IMR-90 (cell line): ENCODE measurements around the gene PCBP3. TPM values are rescaled to one million over a fixed set of nuclear protein-coding genes. Genes with fewer than 3 reads are reported as not detected.

Source experiments
- ATAC-seq: fragments of 200-7000 bp; cut with Tn5 transposase; 2 replicates; pipeline ENCODE4 v1.9.1; 2020; ENCODE audit warnings: low read depth, mild to moderate bottlenecking, moderate library complexity
- BruUV-seq: library from RNA; stranded (reverse); fragments of 400-500 nt; replicated peaks from 2 replicates; lab custom pipeline; 2021; lab: Mats Ljungman, UMichigan
- CTCF ChIA-PET: fragments of 300-600 bp; formaldehyde crosslinking; extraction: SDS; loops from one replicate; lab custom pipeline; 2021; ENCODE audit warnings: antibody characterized with exemption; lab: Yijun Ruan, JAX
- POLR2A ChIA-PET: fragments of 300-600 bp; sonication (Branson Sonifier 250); formaldehyde crosslinking; loops from one replicate; lab custom pipeline; 2022; ENCODE audit warnings: antibody characterized with exemption; ENCODE audit not compliant: unreplicated experiment; lab: Charles Lee
- DNase-seq: peaks from one replicate; pipeline ENCODE4 v3.0.0; 2013
- H2AFZ ChIP-seq: replicated peaks from 2 replicates; pipeline ENCODE3; 2013; ENCODE audit warnings: low read length, mild to moderate bottlenecking; ENCODE audit not compliant: poor library complexity
- H2AK5ac ChIP-seq: 2 replicates; pipeline ENCODE4 v1.6.1; 2013; ENCODE audit warnings: low read depth, low read length, inconsistent platforms
- H2AK9ac ChIP-seq: replicated peaks from 2 replicates; pipeline ENCODE3; 2013; ENCODE audit warnings: mild to moderate bottlenecking, low read depth, low read length, moderate library complexity; ENCODE audit not compliant: poor library complexity
- H2BK120ac ChIP-seq: 2 replicates; pipeline ENCODE4 v1.6.1; 2013; ENCODE audit warnings: low read depth, low read length, inconsistent platforms
- H2BK15ac ChIP-seq: 3 replicates; pipeline ENCODE4 v1.6.1; 2013; ENCODE audit warnings: low read depth, low read length, inconsistent platforms
- H2BK20ac ChIP-seq: 2 replicates; pipeline ENCODE4 v1.6.1; 2013; ENCODE audit warnings: low read depth, mild to moderate bottlenecking, inconsistent platforms, low read length, moderate library complexity
- H2BK5ac ChIP-seq: 2 replicates; pipeline ENCODE4 v1.6.1; 2013; ENCODE audit warnings: mild to moderate bottlenecking, low read depth, low read length, inconsistent platforms; ENCODE audit not compliant: poor library complexity, severe bottlenecking
- H3K14ac ChIP-seq: replicated peaks from 2 replicates; pipeline ENCODE4 v1.6.1; 2013; ENCODE audit warnings: low read depth, low read length, inconsistent platforms
- H3K18ac ChIP-seq: 2 replicates; pipeline ENCODE4 v1.6.1; 2013; ENCODE audit warnings: low read depth, low read length, control low read depth
- H3K23ac ChIP-seq: 2 replicates; pipeline ENCODE4 v1.6.1; 2013; ENCODE audit warnings: low read depth, low read length, inconsistent platforms
- H3K27ac ChIP-seq: 2 replicates; pipeline ENCODE4 v1.5.1; 2013; ENCODE audit warnings: mild to moderate bottlenecking, control low read depth, low read length; ENCODE audit not compliant: insufficient read depth
- H3K27me3 ChIP-seq: 2 replicates; pipeline ENCODE4 v1.6.1; 2013; ENCODE audit warnings: low read length; ENCODE audit not compliant: control insufficient read depth, insufficient read depth
- H3K36me3 ChIP-seq: 2 replicates; pipeline ENCODE4 v1.6.1; 2013; ENCODE audit warnings: low read length, mixed read lengths; ENCODE audit not compliant: control insufficient read depth, insufficient read depth
- H3K4ac ChIP-seq: 2 replicates; pipeline ENCODE4 v1.6.1; 2013; ENCODE audit warnings: low read depth, low read length, inconsistent platforms
- H3K4me1 ChIP-seq: 2 replicates; pipeline ENCODE4 v1.6.1; 2013; ENCODE audit warnings: low read length, mixed read lengths; ENCODE audit not compliant: control insufficient read depth, insufficient read depth
- H3K4me2 ChIP-seq: 2 replicates; pipeline ENCODE4 v1.6.1; 2013; ENCODE audit warnings: low read depth, mild to moderate bottlenecking, control low read depth, low read length, moderate library complexity
- H3K4me3 ChIP-seq: 2 replicates; pipeline ENCODE4 v1.5.1; 2013; ENCODE audit warnings: low read depth, mild to moderate bottlenecking, control low read depth, low read length, moderate library complexity; ENCODE audit not compliant: insufficient read depth
- H3K56ac ChIP-seq: 2 replicates; pipeline ENCODE4 v1.6.1; 2013; ENCODE audit warnings: low read length, inconsistent platforms; ENCODE audit not compliant: insufficient read depth; ENCODE audit errors: extremely low read depth
- H3K79me1 ChIP-seq, 2 experiments: 2 replicates each; pipeline ENCODE4 v1.6.1; 2013; ENCODE audit warnings: low read length in 2 of 2, inconsistent platforms in 1 of 2, low read depth in 1 of 2
- H3K9ac ChIP-seq: 2 replicates; pipeline ENCODE4 v1.6.1; 2013; ENCODE audit warnings: low read depth, low read length, control low read depth
- H3K9me1 ChIP-seq: 2 replicates; pipeline ENCODE4 v1.6.1; 2013; ENCODE audit warnings: low read length, inconsistent platforms; ENCODE audit not compliant: insufficient read depth
- H3K9me3 ChIP-seq: 2 replicates; pipeline ENCODE4 v1.6.1; 2013; ENCODE audit warnings: low read length; ENCODE audit not compliant: control insufficient read depth, insufficient read depth
- H4K20me1 ChIP-seq: 2 replicates; pipeline ENCODE4 v1.6.1; 2013; ENCODE audit warnings: low read length, inconsistent platforms; ENCODE audit not compliant: insufficient read depth
- H4K5ac ChIP-seq: 2 replicates; pipeline ENCODE4 v1.6.1; 2013; ENCODE audit warnings: mild to moderate bottlenecking, low read depth, low read length, control low read depth
- H4K8ac ChIP-seq, 2 experiments: 2 replicates each; pipeline ENCODE4 v1.6.1; 2013; ENCODE audit warnings: low read depth in 2 of 2, low read length in 2 of 2, control low read depth in 1 of 2, inconsistent platforms in 1 of 2
- H4K91ac ChIP-seq: 2 replicates; pipeline ENCODE4 v1.6.1; 2013; ENCODE audit warnings: low read depth, low read length, inconsistent platforms; ENCODE audit not compliant: insufficient read depth
- BHLHE40 ChIP-seq: fragments of 150-350 bp; IDR thresholded peaks from 2 replicates; pipeline ENCODE4 v1.6.1; 2016; ENCODE audit warnings: mild to moderate bottlenecking, low read depth, low read length
- CEBPB ChIP-seq: IDR thresholded peaks from 2 replicates; pipeline ENCODE4 v1.6.1; 2012; ENCODE audit warnings: low read depth, low read length, improper control_type of control experiment
- CHD1 ChIP-seq: IDR thresholded peaks from 2 replicates; pipeline ENCODE4 v1.6.1; 2012; ENCODE audit warnings: low read depth, low read length, improper control_type of control experiment
- CTCF ChIP-seq: conservative IDR thresholded peaks from 2 replicates; pipeline ENCODE4 v1.5.1; 2012; ENCODE audit warnings: mild to moderate bottlenecking, low read depth, low read length, improper control_type of control experiment
- FOS ChIP-seq: fragments of 150-350 bp; IDR thresholded peaks from 2 replicates; pipeline ENCODE4 v1.6.1; 2016; ENCODE audit warnings: low read depth, low read length
- MAFK ChIP-seq: IDR thresholded peaks from 2 replicates; pipeline ENCODE4 v1.6.1; 2012; ENCODE audit warnings: low read depth, low read length, improper control_type of control experiment
- MAZ ChIP-seq: IDR thresholded peaks from 2 replicates; pipeline ENCODE4 v1.6.1; 2012; ENCODE audit warnings: low read depth, mild to moderate bottlenecking, low read length, improper control_type of control experiment, moderate library complexity, borderline replicate concordance
- MXI1 ChIP-seq: IDR thresholded peaks from 2 replicates; pipeline ENCODE4 v1.6.1; 2012; ENCODE audit warnings: low read depth, mild to moderate bottlenecking, low read length, moderate library complexity, borderline replicate concordance
- NFE2L2 ChIP-seq: fragments of 150-350 bp; IDR thresholded peaks from 2 replicates; pipeline ENCODE4 v1.6.1; 2016; ENCODE audit warnings: low read depth, mild to moderate bottlenecking, low read length
- POLR2A ChIP-seq: IDR thresholded peaks from 2 replicates; pipeline ENCODE4 v1.6.1; 2012; ENCODE audit warnings: mild to moderate bottlenecking, low read depth, low read length
- RAD21 ChIP-seq: IDR thresholded peaks from 2 replicates; pipeline ENCODE4 v1.6.1; 2012; ENCODE audit warnings: low read length, improper control_type of control experiment
- RFX5 ChIP-seq: IDR thresholded peaks from 2 replicates; pipeline ENCODE4 v1.8.0; 2012; ENCODE audit warnings: low read depth, mild to moderate bottlenecking, low read length, moderate library complexity
- SMC3 ChIP-seq: fragments of 150-350 bp; IDR thresholded peaks from 2 replicates; pipeline ENCODE4 v1.6.1; 2016; ENCODE audit warnings: low read depth, mild to moderate bottlenecking, antibody characterized with exemption, low read length, moderate library complexity
- WGBS, 2 experiments: methylation state at CpG; one replicate each; pipeline versions ENCODE4 v1.1.5 to v1.1.7; 2013; ENCODE audit warnings: missing lambda C conversion rate in 2 of 2; ENCODE audit not compliant: insufficient read length in 1 of 2; ENCODE audit errors: extremely low coverage in 2 of 2; 5-methylcytosine and 5-hydroxymethylcytosine counted together
- dilution Hi-C: fragments of 300-500 bp; cut with HindIII; formaldehyde crosslinking; loops from one replicate; pipeline ENCODE4 v1.14.3; 2018; ENCODE audit warnings: low sequenced_read_pairs; ENCODE audit not compliant: unreplicated experiment
- in situ Hi-C: fragments of 300-500 bp; cut with MboI; formaldehyde crosslinking; loops from 3 replicates; pipeline ENCODE4 v1.14.3; 2019; ENCODE audit warnings: low sequenced_read_pairs, inconsistent platforms, mixed read lengths
- intact Hi-C: fragments of 100-400 bp; cut with micrococcal nuclease; formaldehyde crosslinking; loops from 2 replicates; pipeline ENCODE4 v1.10.0; 2022
- polyA plus RNA-seq, 3 experiments: library from polyadenylated mRNA; depleted of rRNA; stranded (reverse); fragments of >200 nt; gene quantifications; 2 replicates each; pipeline ENCODE4 v1.2.3, GENCODE V29; 2012; ENCODE audit warnings: low replicate concordance in 1 of 3
- total RNA-seq: library from RNA; depleted of rRNA; stranded (reverse); fragments of >200 nt; gene quantifications from 2 replicates; pipeline ENCODE4 v1.2.3, GENCODE V29; 2012
- TF ChIP-seq, protein P1 (sequence below): fragments of 150-350 bp; IDR thresholded peaks from 2 replicates; pipeline ENCODE4 v1.6.1; 2016; ENCODE audit warnings: low read depth, mild to moderate bottlenecking, low read length, moderate library complexity, borderline replicate concordance
- TF ChIP-seq, protein P2 (sequence below): fragments of 150-350 bp; IDR thresholded peaks from 2 replicates; pipeline ENCODE4 v1.6.1; 2017; ENCODE audit warnings: mild to moderate bottlenecking, antibody characterized with exemption, low read length, low read depth

PCBP3 gene
- total and polyA plus RNA-seq, 2 of the 4 experiments (the other 2 are of a cell fraction) = 2.9 to 3.9 TPM

DNA sequence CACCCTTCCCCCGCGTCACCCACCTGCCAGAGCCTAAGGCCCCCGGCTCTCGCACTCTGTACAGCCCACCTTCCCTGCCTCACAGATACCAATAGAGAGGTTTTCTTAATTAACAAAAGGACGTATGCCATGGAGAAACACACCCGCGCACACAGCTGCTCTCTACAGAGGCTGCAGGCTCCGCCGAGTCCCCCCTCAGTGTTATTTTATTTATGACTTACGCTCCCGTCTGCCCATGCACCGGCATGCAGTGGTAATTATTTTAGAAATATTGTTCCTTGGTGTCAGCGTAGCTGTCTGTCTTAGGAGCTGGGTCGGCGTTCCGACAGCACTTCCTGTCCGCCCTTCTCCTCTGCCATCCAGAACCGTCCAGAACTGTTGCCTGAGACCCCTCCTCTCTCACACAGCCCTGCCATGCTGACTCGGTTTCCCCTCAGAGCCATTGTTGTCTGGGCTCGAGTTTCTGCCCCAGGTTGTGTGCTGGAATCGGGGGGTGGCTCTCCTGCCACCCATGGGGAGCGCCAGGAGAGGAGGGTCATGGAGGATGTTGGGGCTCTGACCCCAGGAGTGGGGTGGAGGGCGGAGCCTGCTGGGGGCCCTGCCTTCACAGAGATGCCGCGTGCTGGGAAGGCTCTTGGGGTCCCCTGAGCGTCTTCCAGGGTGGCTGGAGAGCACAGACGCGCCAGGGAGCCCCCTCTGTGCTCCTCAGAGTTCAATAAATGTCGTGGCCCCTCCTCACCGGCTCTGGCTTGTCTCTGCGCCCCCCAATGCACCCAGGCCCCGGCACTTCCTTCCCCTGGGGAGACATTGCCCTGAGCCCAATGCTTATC is 298.4 kb downstream of the PCBP3 start:
- Histone ChIP-seq H4K5ac (no peak overlapping the region), H2BK5ac (no peak overlapping the region), H3K23ac (no peak overlapping the region), H2BK20ac (no peak overlapping the region), H2BK120ac (no peak overlapping the region), H3K27ac (no peak overlapping the region), H3K4me2 (no peak overlapping the region), H2AFZ (no peak overlapping the region), H3K9me1 (no peaks in the 10 kb centered on the region), H3K14ac (no peak overlapping the region), H2AK9ac (no peak overlapping the region), H3K27me3 (no peaks in the 10 kb centered on the region; the same call in 1 of the 2 replicates), H3K4me1 (no peaks in the 10 kb centered on the region), H4K8ac (no peak overlapping the region), H2BK15ac (no peak overlapping the region), H3K36me3 (no peaks in the 10 kb centered on the region), H4K20me1 (no peaks in the 10 kb centered on the region), H3K18ac (no peak overlapping the region), H3K56ac (no peak overlapping the region), H2AK5ac (no peak overlapping the region), H3K79me1 (no peaks in the 10 kb centered on the region), H3K9ac (no peak overlapping the region), H3K4ac (no peak overlapping the region), H4K91ac (no peak overlapping the region), H3K9me3 (peaks cover 4% of the 10 kb centered on the region; the same call in 1 of the 2 replicates), H3K4me3 (no peak overlapping the region)
- DNase-seq (no peak), ATAC-seq (no peak)
- ChIA-PET POLR2A (no interaction called here), CTCF (no interaction called here)
- intact Hi-C loops = no loop called here
- BruUV-seq = no TSS peak
- 82% methylated on average over 15 of the region's 32 CpGs; no CpG with 5 or more reads in 1 of the 2 experiments for WGBS, 2 experiments
- dilution Hi-C loops = no loop called here
- in situ Hi-C loops = no loop called here
- TF ChIP-seq MAZ (no peak), MXI1 (no peak), POLR2A (no peak), BHLHE40 (no peak), SMC3 (no peak), CEBPB (no peak), RFX5 (no peak), CTCF (no peak), NFE2L2 (no peak), CHD1 (no peak), RAD21 (no peak), FOS (no peak), MAFK (no peak)
- TF ChIP-seq, protein P1, sequence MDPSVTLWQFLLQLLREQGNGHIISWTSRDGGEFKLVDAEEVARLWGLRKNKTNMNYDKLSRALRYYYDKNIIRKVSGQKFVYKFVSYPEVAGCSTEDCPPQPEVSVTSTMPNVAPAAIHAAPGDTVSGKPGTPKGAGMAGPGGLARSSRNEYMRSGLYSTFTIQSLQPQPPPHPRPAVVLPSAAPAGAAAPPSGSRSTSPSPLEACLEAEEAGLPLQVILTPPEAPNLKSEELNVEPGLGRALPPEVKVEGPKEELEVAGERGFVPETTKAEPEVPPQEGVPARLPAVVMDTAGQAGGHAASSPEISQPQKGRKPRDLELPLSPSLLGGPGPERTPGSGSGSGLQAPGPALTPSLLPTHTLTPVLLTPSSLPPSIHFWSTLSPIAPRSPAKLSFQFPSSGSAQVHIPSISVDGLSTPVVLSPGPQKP = no peak
- TF ChIP-seq, protein P2, sequence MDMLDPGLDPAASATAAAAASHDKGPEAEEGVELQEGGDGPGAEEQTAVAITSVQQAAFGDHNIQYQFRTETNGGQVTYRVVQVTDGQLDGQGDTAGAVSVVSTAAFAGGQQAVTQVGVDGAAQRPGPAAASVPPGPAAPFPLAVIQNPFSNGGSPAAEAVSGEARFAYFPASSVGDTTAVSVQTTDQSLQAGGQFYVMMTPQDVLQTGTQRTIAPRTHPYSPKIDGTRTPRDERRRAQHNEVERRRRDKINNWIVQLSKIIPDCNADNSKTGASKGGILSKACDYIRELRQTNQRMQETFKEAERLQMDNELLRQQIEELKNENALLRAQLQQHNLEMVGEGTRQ = no peak
